Thyroid gland (tissue), 4 donors: ENCODE results near the gene MTAP. TPM values are rescaled to one million over a fixed set of nuclear protein-coding genes. Genes with fewer than 3 reads are reported as not detected.

Experiments used
- DNase-seq, 2 donors: peaks; one replicate each; pipeline ENCODE4 v3.0.0-alpha.2; 2019
- H3K27ac ChIP-seq, 3 donors: fragments of 200-600 bp; sonication (generic); 1 replicate in 2 of 3; 2 replicates in 1 of 3; pipeline ENCODE4 v1.5.1; 2016 to 2019; ENCODE audit warnings: mild to moderate bottlenecking in 1 of 3, moderate library complexity in 1 of 3
- H3K27me3 ChIP-seq: fragments of 200-600 bp; sonication (generic); one replicate; pipeline ENCODE4 v1.5.1; 2019
- H3K36me3 ChIP-seq, 2 donors: fragments of 200-600 bp; sonication (generic); one replicate each; pipeline ENCODE4 v1.5.1; 2016 to 2019
- H3K4me1 ChIP-seq, 2 donors: fragments of 200-600 bp; sonication (generic); one replicate each; pipeline ENCODE4 v1.5.1; 2017 to 2019
- H3K4me3 ChIP-seq, 3 donors: fragments of 200-600 bp; sonication (generic); replicated peaks in 1 of 3; 1 replicate in 2 of 3; 2 replicates in 1 of 3; pipeline ENCODE4 v1.5.1; 2016; ENCODE audit warnings: mild to moderate bottlenecking in 1 of 3
- H3K9me3 ChIP-seq: fragments of 200-600 bp; sonication (generic); one replicate; pipeline ENCODE4 v1.5.1; 2017
- POLR2A ChIP-seq, 2 donors: fragments of 450-650 bp; IDR thresholded peaks; one replicate each; pipeline ENCODE4 v1.6.1; 2017; ENCODE audit warnings: antibody characterized with exemption in 2 of 2, mild to moderate bottlenecking in 2 of 2, moderate library complexity in 1 of 2
- WGBS, 2 donors: methylation state at CpG; one replicate each; pipeline ENCODE4 v1.1.5; 2017; 5-methylcytosine and 5-hydroxymethylcytosine counted together
- intact Hi-C: fragments of 100-400 bp; cut with DNase I; formaldehyde crosslinking; loops from one replicate; pipeline ENCODE4 v1.15.1; 2023
- total RNA-seq, 4 donors: library from RNA; depleted of rRNA; stranded (reverse); fragments of >200 nt; gene quantifications; one replicate each; pipeline ENCODE4 v1.2.3, GENCODE V29; 2016
- TF ChIP-seq, protein P1 (sequence below), 6 experiments: fragments of 200-600 bp in 3 of 6; fragments of 450-650 bp in 3 of 6; sonication (generic) in 3 of 6; IDR thresholded peaks; one replicate each; pipeline ENCODE4 v1.5.1; 2016 to 2019; ENCODE audit warnings: antibody characterized with exemption in 6 of 6, mild to moderate bottlenecking in 2 of 6, inconsistent platforms in 1 of 6, moderate library complexity in 1 of 6

The MTAP gene
- total RNA-seq, 4 donors from 2014 or later: 17.1 to 24.2 (median 19.1) TPM

DNA sequence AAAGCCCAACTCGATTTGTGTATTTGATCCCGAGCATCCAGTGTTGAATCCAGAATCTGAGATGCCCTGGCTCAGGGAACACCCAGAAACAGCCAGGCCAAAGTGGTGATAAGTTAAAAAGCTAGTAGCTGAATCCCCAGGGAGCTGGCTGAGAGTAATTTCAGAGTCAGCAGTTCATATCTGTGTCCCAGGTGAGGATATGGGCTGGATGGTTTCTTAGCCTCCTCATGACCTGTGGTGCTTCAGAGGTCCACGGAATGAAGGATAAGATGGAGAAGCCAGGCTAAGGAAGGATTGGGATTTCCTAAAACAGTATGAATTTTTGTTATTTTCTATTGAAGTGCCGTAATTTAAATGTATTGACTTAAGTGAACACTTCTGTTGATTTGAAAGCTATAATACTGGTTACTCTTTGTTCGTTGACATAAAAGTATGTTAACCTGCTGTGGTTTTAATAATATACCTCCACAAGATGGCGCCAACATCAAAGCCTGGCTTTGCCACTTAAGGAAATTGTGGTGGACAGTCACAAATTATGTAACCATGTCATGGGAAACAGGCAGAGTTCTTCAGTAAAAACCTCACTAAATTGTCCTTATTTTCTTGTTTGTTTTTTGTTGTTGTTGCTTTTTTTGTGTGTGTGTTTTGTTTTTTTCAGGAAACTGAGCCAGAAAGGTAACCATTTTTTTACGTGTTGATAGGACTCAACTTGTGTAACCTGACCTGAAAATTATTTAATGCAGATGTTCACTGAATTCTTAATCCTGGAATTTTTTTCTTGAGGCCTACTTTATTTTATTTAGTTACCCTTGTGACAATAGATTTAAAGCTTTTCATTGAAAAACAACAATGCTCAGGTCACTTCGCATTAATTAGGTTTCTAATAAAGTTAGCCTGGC is 11.4 kb downstream of the MTAP start:
- Histone ChIP-seq H3K27me3 (no peaks in the 10 kb centered on the region), H3K9me3 (no peaks in the 10 kb centered on the region), H3K36me3 (peaks cover 17% of the 10 kb centered on the region in 2 donors), H3K4me3 (no peak overlapping the region), H3K27ac (peak overlapping the region in 1 of 3 donors; percentile 9), H3K4me1 (peaks cover 0 to 9% of the 10 kb centered on the region in 2 donors)
- TF ChIP-seq, protein P1, sequence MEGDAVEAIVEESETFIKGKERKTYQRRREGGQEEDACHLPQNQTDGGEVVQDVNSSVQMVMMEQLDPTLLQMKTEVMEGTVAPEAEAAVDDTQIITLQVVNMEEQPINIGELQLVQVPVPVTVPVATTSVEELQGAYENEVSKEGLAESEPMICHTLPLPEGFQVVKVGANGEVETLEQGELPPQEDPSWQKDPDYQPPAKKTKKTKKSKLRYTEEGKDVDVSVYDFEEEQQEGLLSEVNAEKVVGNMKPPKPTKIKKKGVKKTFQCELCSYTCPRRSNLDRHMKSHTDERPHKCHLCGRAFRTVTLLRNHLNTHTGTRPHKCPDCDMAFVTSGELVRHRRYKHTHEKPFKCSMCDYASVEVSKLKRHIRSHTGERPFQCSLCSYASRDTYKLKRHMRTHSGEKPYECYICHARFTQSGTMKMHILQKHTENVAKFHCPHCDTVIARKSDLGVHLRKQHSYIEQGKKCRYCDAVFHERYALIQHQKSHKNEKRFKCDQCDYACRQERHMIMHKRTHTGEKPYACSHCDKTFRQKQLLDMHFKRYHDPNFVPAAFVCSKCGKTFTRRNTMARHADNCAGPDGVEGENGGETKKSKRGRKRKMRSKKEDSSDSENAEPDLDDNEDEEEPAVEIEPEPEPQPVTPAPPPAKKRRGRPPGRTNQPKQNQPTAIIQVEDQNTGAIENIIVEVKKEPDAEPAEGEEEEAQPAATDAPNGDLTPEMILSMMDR (IDR thresholded peaks at IDR 0.05): peak; percentile 38 to 82 (median 75)
- TF ChIP-seq POLR2A (IDR thresholded peaks at IDR 0.05): no peak
- peak; percentile 48 to 63 for DNase-seq
- WGBS, 2 donors: 65 to 69% methylated on average over 8 of the region's 8 CpGs
- intact Hi-C loops: no loop called here

DNA sequence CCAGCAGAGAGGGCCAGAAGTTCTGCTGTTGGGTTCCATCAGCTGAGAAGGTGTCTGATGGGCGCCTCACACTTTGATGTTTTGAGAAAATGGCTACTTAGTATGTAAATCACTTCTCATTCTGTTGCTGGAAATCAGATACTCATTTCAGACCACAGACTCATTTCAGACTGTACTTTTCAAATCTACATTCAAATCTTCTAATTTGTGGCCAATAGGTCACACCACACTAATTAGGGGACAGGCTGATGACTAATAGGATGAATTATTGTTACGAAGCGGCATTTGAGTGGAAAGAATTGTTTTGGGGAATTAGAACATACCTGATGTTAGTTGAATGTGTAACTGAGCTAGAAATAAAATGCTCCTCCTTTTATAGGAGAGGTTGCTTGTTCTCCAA is 13.2 kb downstream of the MTAP start:
- Histone ChIP-seq H3K4me1 (peaks cover 0 to 4% of the 10 kb centered on the region in 2 donors), H3K27me3 (no peaks in the 10 kb centered on the region), H3K36me3 (peaks cover 17 to 22% of the 10 kb centered on the region in 2 donors), H3K9me3 (no peaks in the 10 kb centered on the region), H3K4me3 (no peak overlapping the region), H3K27ac (no peak overlapping the region)
- TF ChIP-seq, protein P1 (IDR thresholded peaks at IDR 0.05): no peak
- no peak for TF ChIP-seq POLR2A (IDR thresholded peaks at IDR 0.05)
- no peak for DNase-seq
- 96 to 98% methylated on average over 3 of the region's 3 CpGs for WGBS, 2 donors
- intact Hi-C loops: no loop called here

DNA sequence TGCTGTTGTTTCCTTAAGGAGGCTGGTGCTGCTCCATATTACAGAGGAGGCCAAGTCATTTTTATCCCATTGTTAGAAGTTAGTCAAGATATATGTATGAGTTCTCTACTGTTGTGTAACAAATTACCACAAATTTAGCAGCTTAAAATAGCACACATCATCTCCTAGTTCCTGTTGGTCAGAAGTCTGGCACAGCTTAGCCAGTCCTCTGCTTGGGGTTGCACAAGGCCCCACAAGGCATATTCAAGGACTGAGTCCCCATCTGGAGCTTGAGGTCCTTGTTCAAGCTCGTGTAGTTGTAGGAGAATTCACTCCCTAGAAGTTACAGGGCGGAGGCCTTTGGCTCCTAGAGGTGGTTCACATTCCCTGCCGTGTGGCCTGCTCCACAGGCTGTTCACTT is 14.7 kb downstream of the MTAP start:
- TF ChIP-seq, protein P1 (IDR thresholded peaks at IDR 0.05): no peak
- no peak for TF ChIP-seq POLR2A (IDR thresholded peaks at IDR 0.05)
- WGBS, 2 donors: 81 to 93% methylated on average over 3 of the region's 3 CpGs
- Histone ChIP-seq H3K27me3 (no peaks in the 10 kb centered on the region), H3K4me3 (no peak overlapping the region), H3K9me3 (no peaks in the 10 kb centered on the region), H3K27ac (no peak overlapping the region), H3K36me3 (peaks cover 17 to 22% of the 10 kb centered on the region in 2 donors), H3K4me1 (peaks cover 0 to 4% of the 10 kb centered on the region in 2 donors)
- intact Hi-C loops: no loop called here
- no peak for DNase-seq

GRCh38 chr9:21825637-21826036 is 23.2 kb downstream of the MTAP start:
- H3K4me3 ChIP-seq: no peak overlapping the region
- no peaks in the 10 kb centered on the region for H3K4me1 ChIP-seq
- no peaks in the 10 kb centered on the region for H3K27me3 ChIP-seq
- no peak overlapping the region for H3K27ac ChIP-seq
- TF ChIP-seq POLR2A (IDR thresholded peaks at IDR 0.05): no peak
- TF ChIP-seq, protein P1 (IDR thresholded peaks at IDR 0.05): no peak
- 96 to 97% methylated on average over 2 of the region's 2 CpGs for WGBS, 2 donors
- peaks cover 14 to 16% of the 10 kb centered on the region in 2 donors for H3K36me3 ChIP-seq
- no peak for DNase-seq
- intact Hi-C loops: no loop called here
- no peaks in the 10 kb centered on the region for H3K9me3 ChIP-seq

DNA sequence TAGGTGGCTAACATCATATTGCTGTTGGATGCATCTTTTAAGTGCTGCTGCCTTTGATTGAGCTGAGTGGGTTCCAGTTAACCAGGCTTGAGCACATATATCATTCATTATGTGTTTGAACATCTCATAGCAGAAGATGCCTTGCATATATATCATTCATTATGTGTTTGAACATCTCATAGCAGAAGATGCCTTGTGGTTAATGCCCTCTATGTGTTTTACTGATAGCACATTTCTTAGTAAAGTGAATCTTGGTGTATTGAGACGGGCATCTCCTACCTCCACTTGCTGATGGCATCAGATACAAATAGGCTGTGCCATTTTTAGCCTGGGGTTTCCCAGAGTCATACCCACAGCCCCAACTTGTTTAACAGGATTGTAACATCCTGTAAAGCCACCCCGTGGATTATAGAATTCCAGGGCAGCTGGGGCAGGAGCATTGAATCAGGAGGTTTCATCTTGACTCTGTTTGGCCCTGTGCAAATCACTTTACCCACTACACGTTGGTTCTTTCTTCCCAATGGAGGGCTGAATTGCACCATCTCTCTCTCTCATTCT is 26.5 kb downstream of the MTAP start:
- H3K27me3 ChIP-seq: no peaks in the 10 kb centered on the region
- 91% methylated on average over 3 of the region's 3 CpGs for WGBS, 2 donors
- no peaks in the 10 kb centered on the region for H3K9me3 ChIP-seq
- H3K4me3 ChIP-seq: no peak overlapping the region
- no peaks in the 10 kb centered on the region for H3K4me1 ChIP-seq
- intact Hi-C loops: no loop called here
- TF ChIP-seq, protein P1 (IDR thresholded peaks at IDR 0.05): no peak
- no peak for TF ChIP-seq POLR2A (IDR thresholded peaks at IDR 0.05)
- H3K36me3 ChIP-seq: peaks cover 14 to 16% of the 10 kb centered on the region in 2 donors
- no peak overlapping the region for H3K27ac ChIP-seq
- DNase-seq: no peak
